HFFc6 (cell line): ENCODE measurements around the gene JMJD4. TPM values are rescaled to one million over a fixed set of nuclear protein-coding genes. Genes with fewer than 3 reads are reported as not detected.

ENCODE experiments used
- DNase-seq: peaks from one replicate; pipeline ENCODE4 v3.0.0-alpha.2; 2018
- H3K27ac Mint-ChIP-seq: 2 replicates; pipeline ENCODE4 v1.8.0; 2020; ENCODE audit warnings: mild to moderate bottlenecking, mixed read lengths
- H3K27me3 Mint-ChIP-seq: 2 replicates; pipeline ENCODE4 v1.8.0; 2021; ENCODE audit warnings: mild to moderate bottlenecking, moderate library complexity, mixed read lengths; ENCODE audit not compliant: insufficient read depth
- H3K36me3 Mint-ChIP-seq: 2 replicates; pipeline ENCODE4 v1.8.0; 2021; ENCODE audit warnings: low read depth, mixed read lengths
- H3K4me1 Mint-ChIP-seq: 2 replicates; pipeline ENCODE4 v1.8.0; 2020; ENCODE audit warnings: low read depth, mixed read lengths
- H3K4me3 Mint-ChIP-seq: 2 replicates; pipeline ENCODE4 v1.8.0; 2020; ENCODE audit warnings: mild to moderate bottlenecking, moderate library complexity, mixed read lengths
- H3K9me3 Mint-ChIP-seq: 2 replicates; pipeline ENCODE4 v1.8.0; 2020; ENCODE audit warnings: mild to moderate bottlenecking, mixed read lengths
- CTCF ChIP-seq: fragments of 200-600 bp; sonication (generic); IDR thresholded peaks from 2 replicates; pipeline ENCODE4 v1.5.0; 2021; ENCODE audit warnings: antibody characterized with exemption, mild to moderate bottlenecking
- long read RNA-seq: library from polyadenylated mRNA; unstranded; transcript quantifications from one replicate; pipeline ENCODE4 v2.0.0, GENCODE V29; 2019
- total RNA-seq, 6 experiments: library from RNA; stranded (reverse); fragmentation: NEBNext Ultra II Directional; extraction: Animal tissue kit (Norgen Biotek cat#: 25700); gene quantifications; 2 replicates in 1 of 6; 3 replicates in 5 of 6; pipeline ENCODE4 v1.2.3, GENCODE V29; 2021

JMJD4 gene
- 10 to 100 TPM; 20.2 to 23.1 (median 21.5) TPM for total RNA-seq
- long read RNA-seq, transcript JMJD4-201 (6 exons, 2,595 nt): major isoform, 31 of 40 reads
- long read RNA-seq, partial matches to known transcripts: 2 of 40 reads
- long read RNA-seq, other reads (novel, unspliced or antisense): 6 of 40 reads

- no peaks in the 10 kb centered on the region for H3K9me3 Mint-ChIP-seq
- H3K27ac Mint-ChIP-seq: peak within 1 kb of the TSS; percentile 73
- TF ChIP-seq CTCF: no peak
- peaks cover 3% of the 10 kb centered on the region for H3K27me3 Mint-ChIP-seq
- no peaks in the 10 kb centered on the region; the same call in 1 of the 2 replicates for H3K36me3 Mint-ChIP-seq
- peak; percentile 89 for DNase-seq
- peak within 1 kb of the TSS; percentile 95 for H3K4me3 Mint-ChIP-seq
- peaks cover 25% of the 10 kb centered on the region for H3K4me1 Mint-ChIP-seq
Observed at GRCh38 chr1:227734856-227735538, at the start of gene JMJD4, which contains the start of gene SNAP47. JMJD4 (minus strand) TSS chr1:227735302; CDS start chr1:227735273, 29 bp downstream. SNAP47 (plus strand) TSS chr1:227735435; CDS start chr1:227747737, 12,302 bp downstream.

GRCh38 chr1:227782226-227782625 lies 47.1 kb upstream of the JMJD4 start:
- no peaks in the 10 kb centered on the region for H3K27me3 Mint-ChIP-seq
- no peaks in the 10 kb centered on the region for H3K9me3 Mint-ChIP-seq
- H3K4me3 Mint-ChIP-seq: no peak overlapping the region
- H3K27ac Mint-ChIP-seq: no peak overlapping the region
- TF ChIP-seq CTCF: no peak
- H3K4me1 Mint-ChIP-seq: peaks cover 31% of the 10 kb centered on the region
- peaks cover 6% of the 10 kb centered on the region for H3K36me3 Mint-ChIP-seq
- DNase-seq: no peak

GRCh38 chr1:227781314-227781930 lies 46.3 kb upstream of the JMJD4 start:
- H3K27me3 Mint-ChIP-seq: no peaks in the 10 kb centered on the region
- no peak for TF ChIP-seq CTCF
- H3K4me1 Mint-ChIP-seq: peaks cover 36% of the 10 kb centered on the region
- no peak overlapping the region for H3K4me3 Mint-ChIP-seq
- no peak for DNase-seq
- H3K27ac Mint-ChIP-seq: no peak overlapping the region
- H3K36me3 Mint-ChIP-seq: peaks cover 6% of the 10 kb centered on the region
- no peaks in the 10 kb centered on the region for H3K9me3 Mint-ChIP-seq

GRCh38 chr1:227780101-227781044 lies 45.3 kb upstream of the JMJD4 start:
- Mint-ChIP-seq H3K4me1 (peaks cover 46% of the 10 kb centered on the region), H3K27me3 (no peaks in the 10 kb centered on the region), H3K4me3 (no peak overlapping the region), H3K36me3 (peaks cover 6% of the 10 kb centered on the region), H3K9me3 (no peaks in the 10 kb centered on the region), H3K27ac (no peak overlapping the region)
- no peak for DNase-seq
- no peak for TF ChIP-seq CTCF

GRCh38 chr1:227779685-227780084 lies 44.6 kb upstream of the JMJD4 start:
- Mint-ChIP-seq H3K36me3 (peaks cover 6% of the 10 kb centered on the region), H3K27ac (peak overlapping the region; percentile 70; the same call in 1 of the 2 replicates), H3K4me1 (peaks cover 53% of the 10 kb centered on the region), H3K4me3 (no peak overlapping the region), H3K27me3 (no peaks in the 10 kb centered on the region), H3K9me3 (no peaks in the 10 kb centered on the region)
- TF ChIP-seq CTCF: no peak
- no peak for DNase-seq
